ENCODE measurements around the gene MTFR1L. TPM values are rescaled to one million over a fixed set of nuclear protein-coding genes. Genes with fewer than 3 reads are reported as not detected.

Gene MTFR1L
- total and polyA plus RNA-seq, 9 of the 15 experiments (the other 6 are each of a cell fraction or from before 2014, with no cell fraction given), result 41.4 to 98.5 (median 53.7) TPM

DNA sequence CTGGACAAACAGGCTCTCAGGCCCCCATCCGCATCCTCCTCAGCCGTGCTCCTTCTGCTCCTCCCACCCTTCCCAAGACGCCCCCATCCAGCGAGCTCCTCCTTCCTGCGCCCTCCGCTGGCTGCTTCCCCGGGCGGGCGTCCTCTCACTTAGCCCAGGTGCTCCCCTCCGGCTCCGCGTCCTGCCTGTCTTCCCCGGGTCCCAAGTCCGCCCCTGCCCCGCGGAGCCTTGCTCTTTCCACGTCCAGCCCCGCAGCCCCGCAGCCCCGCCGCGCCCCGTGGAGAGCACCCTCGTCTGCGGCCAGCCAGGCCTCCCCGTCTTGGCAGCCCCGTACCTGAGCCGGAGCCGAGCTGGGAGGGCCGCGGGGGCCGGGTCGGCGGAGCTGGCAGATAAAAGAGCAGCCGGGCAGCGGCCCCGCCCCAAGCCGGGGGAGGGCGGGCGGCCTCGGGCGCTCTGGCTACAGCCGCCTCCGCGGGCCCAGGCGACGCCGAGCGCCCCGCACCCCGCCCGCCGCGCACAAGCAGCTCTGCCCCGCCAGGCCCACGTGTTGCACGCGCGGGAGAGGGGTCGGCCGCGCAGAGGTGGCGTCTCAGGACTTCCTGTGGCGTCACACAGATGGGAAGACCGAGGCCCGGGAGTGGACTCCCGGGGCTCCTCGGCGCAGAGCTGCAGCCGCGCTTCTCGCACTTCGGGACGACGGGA lies 55.6 kb downstream of the MTFR1L start, which contains the start of gene PAQR7 (continued):
- TF ChIP-seq, protein P1, sequence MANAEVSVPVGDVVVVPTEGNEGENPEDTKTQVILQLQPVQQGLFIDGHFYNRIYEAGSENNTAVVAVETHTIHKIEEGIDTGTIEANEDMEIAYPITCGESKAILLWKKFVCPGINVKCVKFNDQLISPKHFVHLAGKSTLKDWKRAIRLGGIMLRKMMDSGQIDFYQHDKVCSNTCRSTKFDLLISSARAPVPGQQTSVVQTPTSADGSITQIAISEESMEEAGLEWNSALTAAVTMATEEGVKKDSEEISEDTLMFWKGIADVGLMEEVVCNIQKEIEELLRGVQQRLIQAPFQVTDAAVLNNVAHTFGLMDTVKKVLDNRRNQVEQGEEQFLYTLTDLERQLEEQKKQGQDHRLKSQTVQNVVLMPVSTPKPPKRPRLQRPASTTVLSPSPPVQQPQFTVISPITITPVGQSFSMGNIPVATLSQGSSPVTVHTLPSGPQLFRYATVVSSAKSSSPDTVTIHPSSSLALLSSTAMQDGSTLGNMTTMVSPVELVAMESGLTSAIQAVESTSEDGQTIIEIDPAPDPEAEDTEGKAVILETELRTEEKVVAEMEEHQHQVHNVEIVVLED (CRISPR knock-in tag; IDR thresholded peaks at IDR 0.05), result peak; percentile 78
- TF ChIP-seq, protein P2, sequence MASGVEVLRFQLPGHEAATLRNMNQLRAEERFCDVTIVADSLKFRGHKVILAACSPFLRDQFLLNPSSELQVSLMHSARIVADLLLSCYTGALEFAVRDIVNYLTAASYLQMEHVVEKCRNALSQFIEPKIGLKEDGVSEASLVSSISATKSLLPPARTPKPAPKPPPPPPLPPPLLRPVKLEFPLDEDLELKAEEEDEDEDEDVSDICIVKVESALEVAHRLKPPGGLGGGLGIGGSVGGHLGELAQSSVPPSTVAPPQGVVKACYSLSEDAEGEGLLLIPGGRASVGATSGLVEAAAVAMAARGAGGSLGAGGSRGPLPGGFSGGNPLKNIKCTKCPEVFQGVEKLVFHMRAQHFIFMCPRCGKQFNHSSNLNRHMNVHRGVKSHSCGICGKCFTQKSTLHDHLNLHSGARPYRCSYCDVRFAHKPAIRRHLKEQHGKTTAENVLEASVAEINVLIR (CRISPR knock-in tag; IDR thresholded peaks at IDR 0.05), result peak; percentile 45; the same call in 1 of the 2 replicates
- TF ChIP-seq TAL1 (IDR thresholded peaks at IDR 0.05) (0 out of 2 replicates have a peak, but pooled peaks have one; percentile 3), ETS2 (tag; IDR thresholded peaks at IDR 0.05; ENCODE audit: borderline replicate concordance, poor library complexity, severe bottlenecking) (peak; percentile 54), MEIS2 (IDR thresholded peaks at IDR 0.05; ENCODE audit: partially characterized antibody) (no peak), ZBTB7A (IDR thresholded peaks at IDR 0.05; ENCODE audit: borderline replicate concordance, control insufficient read depth, low read depth, low read length) (peak; percentile 17; the same call in 1 of the 2 replicates), POLR2B (IDR thresholded peaks at IDR 0.05; ENCODE audit: low read depth, partially characterized antibody) (peak; percentile 61), COPS2 (conservative IDR thresholded peaks at IDR 0.05) (no peak), CREB1 (IDR thresholded peaks at IDR 0.05) (peak; percentile 76; the same call in 1 of the 2 replicates), CREB1 (CRISPR knock-in tag; IDR thresholded peaks at IDR 0.05) (peak; percentile 71), ZNF24 (IDR thresholded peaks at IDR 0.05) (0 out of 2 replicates have a peak, but pooled peaks have one; percentile 38), ZFPM2 (CRISPR knock-in tag; IDR thresholded peaks at IDR 0.05) (0 out of 2 replicates have a peak, but pooled peaks have one; percentile 25), RFX1 (IDR thresholded peaks at IDR 0.05) (no peak), RB1 (IDR thresholded peaks at IDR 0.05; ENCODE audit: low read depth) (peak; percentile 89), MYC (IDR thresholded peaks at IDR 0.05; ENCODE audit: low read depth, low read length) (peak; percentile 94), MYC (CRISPR knock-in tag; IDR thresholded peaks at IDR 0.05; ENCODE audit: borderline replicate concordance, low read depth) (peak; percentile 75; the same call in 1 of the 2 replicates)
- TF ChIP-seq, protein P3, sequence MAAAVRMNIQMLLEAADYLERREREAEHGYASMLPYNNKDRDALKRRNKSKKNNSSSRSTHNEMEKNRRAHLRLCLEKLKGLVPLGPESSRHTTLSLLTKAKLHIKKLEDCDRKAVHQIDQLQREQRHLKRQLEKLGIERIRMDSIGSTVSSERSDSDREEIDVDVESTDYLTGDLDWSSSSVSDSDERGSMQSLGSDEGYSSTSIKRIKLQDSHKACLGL (CRISPR knock-in tag; IDR thresholded peaks at IDR 0.05; ENCODE audit: borderline replicate concordance, poor library complexity, severe bottlenecking), result peak; percentile 48
- TF ChIP-seq, protein P4, sequence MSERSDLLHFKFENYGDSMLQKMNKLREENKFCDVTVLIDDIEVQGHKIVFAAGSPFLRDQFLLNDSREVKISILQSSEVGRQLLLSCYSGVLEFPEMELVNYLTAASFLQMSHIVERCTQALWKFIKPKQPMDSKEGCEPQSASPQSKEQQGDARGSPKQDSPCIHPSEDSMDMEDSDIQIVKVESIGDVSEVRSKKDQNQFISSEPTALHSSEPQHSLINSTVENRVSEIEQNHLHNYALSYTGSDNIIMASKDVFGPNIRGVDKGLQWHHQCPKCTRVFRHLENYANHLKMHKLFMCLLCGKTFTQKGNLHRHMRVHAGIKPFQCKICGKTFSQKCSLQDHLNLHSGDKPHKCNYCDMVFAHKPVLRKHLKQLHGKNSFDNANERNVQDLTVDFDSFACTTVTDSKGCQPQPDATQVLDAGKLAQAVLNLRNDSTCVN (CRISPR knock-in tag; IDR thresholded peaks at IDR 0.05), result 0 out of 2 replicates have a peak, but pooled peaks have one; percentile 38
- TF ChIP-seq, protein P5, sequence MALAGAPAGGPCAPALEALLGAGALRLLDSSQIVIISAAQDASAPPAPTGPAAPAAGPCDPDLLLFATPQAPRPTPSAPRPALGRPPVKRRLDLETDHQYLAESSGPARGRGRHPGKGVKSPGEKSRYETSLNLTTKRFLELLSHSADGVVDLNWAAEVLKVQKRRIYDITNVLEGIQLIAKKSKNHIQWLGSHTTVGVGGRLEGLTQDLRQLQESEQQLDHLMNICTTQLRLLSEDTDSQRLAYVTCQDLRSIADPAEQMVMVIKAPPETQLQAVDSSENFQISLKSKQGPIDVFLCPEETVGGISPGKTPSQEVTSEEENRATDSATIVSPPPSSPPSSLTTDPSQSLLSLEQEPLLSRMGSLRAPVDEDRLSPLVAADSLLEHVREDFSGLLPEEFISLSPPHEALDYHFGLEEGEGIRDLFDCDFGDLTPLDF (CRISPR knock-in tag; IDR thresholded peaks at IDR 0.05), result 0 out of 2 replicates have a peak, but pooled peaks have one; percentile 67
- TF ChIP-seq, protein P6, sequence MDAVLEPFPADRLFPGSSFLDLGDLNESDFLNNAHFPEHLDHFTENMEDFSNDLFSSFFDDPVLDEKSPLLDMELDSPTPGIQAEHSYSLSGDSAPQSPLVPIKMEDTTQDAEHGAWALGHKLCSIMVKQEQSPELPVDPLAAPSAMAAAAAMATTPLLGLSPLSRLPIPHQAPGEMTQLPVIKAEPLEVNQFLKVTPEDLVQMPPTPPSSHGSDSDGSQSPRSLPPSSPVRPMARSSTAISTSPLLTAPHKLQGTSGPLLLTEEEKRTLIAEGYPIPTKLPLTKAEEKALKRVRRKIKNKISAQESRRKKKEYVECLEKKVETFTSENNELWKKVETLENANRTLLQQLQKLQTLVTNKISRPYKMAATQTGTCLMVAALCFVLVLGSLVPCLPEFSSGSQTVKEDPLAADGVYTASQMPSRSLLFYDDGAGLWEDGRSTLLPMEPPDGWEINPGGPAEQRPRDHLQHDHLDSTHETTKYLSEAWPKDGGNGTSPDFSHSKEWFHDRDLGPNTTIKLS (IDR thresholded peaks at IDR 0.05; ENCODE audit: borderline replicate concordance, low read depth), result peak; percentile 80
